ENCODE data around the gene STAU1.
"Not testable (repeated sequence)": the region's sequence is repeated elsewhere in the genome, so short reads cannot be mapped to it uniquely, and the experiment has no call there.

STAU1 gene, protein sequence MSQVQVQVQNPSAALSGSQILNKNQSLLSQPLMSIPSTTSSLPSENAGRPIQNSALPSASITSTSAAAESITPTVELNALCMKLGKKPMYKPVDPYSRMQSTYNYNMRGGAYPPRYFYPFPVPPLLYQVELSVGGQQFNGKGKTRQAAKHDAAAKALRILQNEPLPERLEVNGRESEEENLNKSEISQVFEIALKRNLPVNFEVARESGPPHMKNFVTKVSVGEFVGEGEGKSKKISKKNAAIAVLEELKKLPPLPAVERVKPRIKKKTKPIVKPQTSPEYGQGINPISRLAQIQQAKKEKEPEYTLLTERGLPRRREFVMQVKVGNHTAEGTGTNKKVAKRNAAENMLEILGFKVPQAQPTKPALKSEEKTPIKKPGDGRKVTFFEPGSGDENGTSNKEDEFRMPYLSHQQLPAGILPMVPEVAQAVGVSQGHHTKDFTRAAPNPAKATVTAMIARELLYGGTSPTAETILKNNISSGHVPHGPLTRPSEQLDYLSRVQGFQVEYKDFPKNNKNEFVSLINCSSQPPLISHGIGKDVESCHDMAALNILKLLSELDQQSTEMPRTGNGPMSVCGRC

DNA sequence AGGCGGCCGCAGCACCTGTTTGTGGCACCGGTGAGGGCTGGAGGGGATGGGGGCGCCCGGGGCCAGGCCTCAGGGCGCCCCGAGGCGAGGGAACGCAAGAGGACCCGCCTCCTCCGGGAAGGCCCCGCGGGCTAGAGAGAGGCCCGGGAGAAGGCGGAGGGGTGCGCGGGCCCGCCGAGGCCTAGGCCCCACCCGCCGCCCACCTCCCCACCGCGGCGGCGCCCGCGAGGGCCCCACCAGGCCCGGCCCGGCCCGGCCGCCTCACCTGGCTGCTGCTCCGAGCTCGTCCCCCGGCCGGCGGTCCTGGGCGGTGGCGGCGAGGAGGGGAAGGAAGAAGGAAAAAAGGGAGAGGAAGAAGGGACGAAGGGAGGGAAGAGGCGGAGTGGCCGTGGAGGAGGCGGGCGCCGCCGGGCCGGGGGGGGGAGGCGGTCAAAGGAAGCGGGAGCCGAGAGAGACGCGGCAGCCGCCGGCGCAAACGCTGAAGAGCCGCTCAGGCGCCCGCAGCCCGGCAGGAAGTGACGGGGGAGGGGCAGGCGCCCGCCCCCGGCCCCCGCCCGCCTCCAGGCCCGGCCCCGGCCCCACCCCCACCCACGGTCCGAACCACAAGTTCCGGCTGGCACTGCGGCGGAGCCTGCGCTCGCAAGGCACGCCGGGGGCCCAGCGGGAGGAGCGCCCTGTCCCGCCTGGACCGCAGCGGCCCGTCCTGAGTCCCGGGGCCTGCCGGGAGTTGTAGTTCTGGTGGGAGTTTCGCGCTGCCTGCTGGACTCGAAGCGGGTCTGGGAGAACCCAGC lies at the start of gene STAU1:
TSS of gene STAU1 (minus strand) at position 484 of the 791 bp plus-strand sequence. CDS start 22,133 bp downstream, outside the sequence.
- peak; percentile 80 to 91 for DNase-seq (ENCODE audit: low read depth in 1 of 2, low spot score in 1 of 2)

- DNase-seq (ENCODE audit: low read depth in 1 of 2, low spot score in 1 of 2), result no peak
These were observed 49.4 kb upstream of the STAU1 start for GRCh38 chr20:49237531-49237930.

DNA sequence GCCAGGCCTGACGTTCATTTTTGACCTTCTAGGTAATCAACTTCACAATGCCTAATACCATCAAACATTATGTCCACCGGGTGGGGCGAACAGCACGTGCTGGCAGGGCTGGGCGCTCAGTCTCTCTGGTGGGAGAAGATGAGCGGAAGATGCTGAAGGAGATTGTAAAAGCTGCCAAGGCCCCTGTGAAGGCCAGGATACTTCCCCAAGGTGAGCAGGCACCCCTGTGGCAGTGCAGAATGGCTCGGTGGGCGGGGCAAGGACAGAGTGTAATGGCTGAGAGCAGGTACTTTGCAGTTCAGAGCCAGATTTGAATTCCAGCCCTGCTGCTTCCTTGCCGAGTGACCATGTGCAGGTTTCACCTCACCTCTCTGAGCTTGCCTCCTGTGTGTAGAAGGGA lies 48.2 kb upstream of the STAU1 start:
- DNase-seq (ENCODE audit: low read depth in 1 of 2, low spot score in 1 of 2), result no peak

- no peak for DNase-seq (ENCODE audit: low read depth in 1 of 2, low spot score in 1 of 2)
These were observed 46.7 kb upstream of the STAU1 start for GRCh38 chr20:49234831-49235230.

GRCh38 chr20:49233226-49233625 lies 45.1 kb upstream of the STAU1 start:
- no peak for DNase-seq (ENCODE audit: low read depth in 1 of 2, low spot score in 1 of 2)

GRCh38 chr20:49231471-49231870 lies 43.3 kb upstream of the STAU1 start:
- DNase-seq (ENCODE audit: low read depth in 1 of 2, low spot score in 1 of 2), result no peak

- no peak for DNase-seq (ENCODE audit: low read depth in 1 of 2, low spot score in 1 of 2)
These were observed 42.5 kb upstream of the STAU1 start for GRCh38 chr20:49230561-49231133.

- DNase-seq (ENCODE audit: low read depth in 1 of 2, low spot score in 1 of 2), result no peak
These were observed 41.9 kb upstream of the STAU1 start for GRCh38 chr20:49230021-49230420.

DNA sequence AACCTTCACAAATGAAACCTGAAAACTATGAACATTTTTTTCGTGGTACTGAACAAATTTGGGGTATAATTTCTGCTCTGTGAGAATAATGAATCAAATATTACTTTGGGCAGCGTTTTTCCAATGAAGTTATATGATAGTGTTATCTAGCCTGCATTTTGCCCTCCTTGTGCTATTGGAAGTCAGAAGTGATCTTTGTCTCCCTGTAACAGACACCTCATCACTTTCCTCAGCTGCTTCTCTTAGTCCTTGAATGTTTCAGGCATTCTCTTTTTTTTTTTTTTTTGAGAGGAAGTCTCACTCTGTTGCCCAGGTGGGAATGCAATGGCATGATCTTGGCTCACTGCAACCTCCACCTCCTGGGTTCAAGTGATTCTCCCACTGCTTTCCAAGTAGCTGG lies 41.2 kb upstream of the STAU1 start:
- DNase-seq (ENCODE audit: low read depth in 1 of 2, low spot score in 1 of 2), result no peak

DNA sequence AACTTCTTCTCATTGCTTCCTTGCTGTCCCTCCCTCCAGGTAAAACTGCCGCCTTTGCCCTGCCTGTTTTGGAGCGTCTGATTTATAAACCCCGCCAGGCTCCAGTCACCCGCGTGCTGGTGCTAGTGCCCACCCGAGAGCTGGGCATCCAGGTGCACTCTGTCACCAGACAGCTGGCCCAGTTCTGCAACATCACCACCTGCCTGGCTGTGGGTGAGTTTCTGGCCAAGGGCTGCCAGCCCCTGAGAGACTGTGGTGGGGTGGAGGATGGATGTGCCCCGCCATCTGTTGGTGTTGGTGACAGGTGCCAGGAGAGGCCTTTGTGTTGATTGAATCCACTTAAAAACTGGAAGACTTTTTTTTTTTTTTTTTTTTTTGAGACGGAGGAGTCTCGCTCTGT lies 40.5 kb upstream of the STAU1 start:
- no peak for DNase-seq (ENCODE audit: low read depth in 1 of 2, low spot score in 1 of 2)

DNA sequence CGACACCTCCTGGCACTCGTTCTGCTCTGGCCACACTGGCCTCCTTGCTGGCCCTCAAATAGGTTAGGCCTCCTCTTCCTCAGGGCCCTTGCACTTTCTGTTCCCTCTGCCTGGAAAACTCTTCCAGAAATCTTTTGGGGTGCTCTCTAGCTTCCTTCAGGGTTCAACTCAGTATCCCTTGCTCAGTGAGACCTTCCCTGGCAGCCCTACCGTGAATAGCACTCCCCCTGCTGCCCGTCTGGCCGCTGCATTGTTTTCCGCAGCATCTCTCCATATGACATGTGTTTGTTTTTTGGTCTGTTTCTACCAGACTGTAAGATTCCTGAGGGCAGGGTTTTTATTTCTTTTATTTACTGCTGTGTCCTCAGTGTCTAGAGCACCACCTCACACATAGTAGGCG lies 37.8 kb upstream of the STAU1 start:
- no peak for DNase-seq (ENCODE audit: low read depth in 1 of 2, low spot score in 1 of 2)

- no peak for DNase-seq (ENCODE audit: low read depth in 1 of 2, low spot score in 1 of 2)
These were observed 32.0 kb upstream of the STAU1 start for GRCh38 chr20:49219924-49220831.

- peak; percentile 90 to 94 for DNase-seq (ENCODE audit: low read depth in 1 of 2, low spot score in 1 of 2)
These were observed 31.2 kb upstream of the STAU1 start, which contains the start of gene DDX27 for GRCh38 chr20:49219091-49219923. Gene DDX27, plus strand, starts transcription at chr20:49219416. Its CDS starts 33 bp downstream, at chr20:49219449.

DNA sequence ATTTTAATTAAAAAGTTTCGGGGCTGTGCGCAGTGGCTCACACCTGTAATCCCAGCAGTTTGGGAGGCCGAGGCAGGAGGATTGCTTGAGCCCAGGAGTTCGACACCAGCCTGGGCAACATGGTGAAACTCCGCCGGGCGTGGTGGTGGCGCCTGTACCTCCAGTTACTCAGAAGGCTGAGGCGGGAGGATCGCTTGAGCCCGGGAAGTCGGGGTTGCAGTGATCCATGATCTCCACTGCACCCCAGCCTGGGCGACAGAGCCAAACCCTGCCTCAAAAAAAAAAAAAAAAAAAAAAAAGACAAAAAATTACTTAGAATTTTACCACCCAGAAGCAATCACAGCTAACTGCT lies 30.6 kb upstream of the STAU1 start:
- DNase-seq (ENCODE audit: low read depth in 1 of 2, low spot score in 1 of 2), result not testable (repeated sequence)

GRCh38 chr20:49216991-49217578 lies 29.0 kb upstream of the STAU1 start:
- peak; percentile 87 to 97 for DNase-seq (ENCODE audit: low read depth in 1 of 2, low spot score in 1 of 2)

- DNase-seq (ENCODE audit: low read depth in 1 of 2, low spot score in 1 of 2), result no peak
These were observed 27.1 kb upstream of the STAU1 start for GRCh38 chr20:49215232-49215631.

- no peak for DNase-seq (ENCODE audit: low read depth in 1 of 2, low spot score in 1 of 2)
These were observed 26.4 kb upstream of the STAU1 start for GRCh38 chr20:49214571-49214970.

DNA sequence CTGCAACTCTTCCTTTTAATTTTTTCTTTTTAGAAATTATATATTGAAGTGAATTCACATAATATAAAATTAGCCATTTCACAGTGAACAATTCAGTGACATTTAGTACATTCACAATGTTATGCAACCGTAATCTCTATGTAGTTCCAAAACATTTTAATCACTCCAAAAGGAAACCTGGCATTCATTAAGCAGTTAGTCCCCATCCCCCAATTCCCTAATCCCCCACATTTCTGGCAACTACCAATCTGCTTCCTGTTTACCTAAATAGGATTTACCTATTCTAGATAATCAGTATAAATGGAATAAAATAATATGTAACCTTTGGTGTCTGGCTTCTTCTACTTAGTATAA lies 22.6 kb upstream of the STAU1 start:
- no peak for DNase-seq (ENCODE audit: low read depth in 1 of 2, low spot score in 1 of 2)

GRCh38 chr20:49210101-49210756 lies 22.1 kb upstream of the STAU1 start:
- DNase-seq (ENCODE audit: low read depth in 1 of 2, low spot score in 1 of 2), result no peak
